ENCODE results near the gene LEMD2. TPM values are rescaled to one million over a fixed set of nuclear protein-coding genes. Genes with fewer than 3 reads are reported as not detected.
A peak's percentile ranks its signal among the peaks of the same experiment; 100 is the strongest.

Gene LEMD2
- polyA plus RNA-seq, 6 donors from 2014 or later: 15.4 to 51.3 (median 27.9) TPM

DNA sequence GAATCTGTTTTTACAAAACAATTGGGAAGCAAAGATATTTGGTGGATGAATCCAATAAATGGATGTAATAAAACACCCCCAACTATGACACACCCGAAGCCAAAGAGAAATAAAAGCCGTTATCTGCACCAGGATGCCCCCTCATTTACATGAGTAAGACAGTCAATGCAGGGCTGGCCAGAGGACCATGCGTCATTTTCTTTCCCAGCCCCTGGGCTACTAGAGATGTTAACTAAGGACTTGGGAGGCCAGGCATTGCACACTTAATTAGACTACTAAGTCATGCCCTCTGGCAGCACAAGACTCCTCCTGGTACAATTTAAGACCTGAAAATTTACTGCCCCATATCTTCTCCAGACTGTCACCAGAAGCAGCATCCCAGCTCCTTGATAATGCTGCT is 3.2 kb downstream of the LEMD2 start:
- Mint-ChIP-seq H3K36me3 (peaks cover 7 to 17% of the 10 kb centered on the region in 2 donors), H3K4me1 (peaks cover 58 to 66% (median 65%) of the 10 kb centered on the region in 3 donors), H3K27ac (peak overlapping the region in 3 of 6 donors; percentile 79 to 96 (median 84)), H3K9me3 (peaks cover 0 to 3% (median 0%) of the 10 kb centered on the region in 7 donors), H3K27me3 (no peaks in the 10 kb centered on the region), H3K4me3 (peak overlapping the region in 7 of 8 donors; percentile 15 to 98 (median 51))
- no peak for DNase-seq
- ATAC-seq (ENCODE audit: low read depth in 2 of 2): no peak

GRCh38 chr6:33784787-33785186 is 4.1 kb downstream of the LEMD2 start:
- peak overlapping the region in 2 of 6 donors; percentile 53 to 84 for H3K27ac Mint-ChIP-seq
- peaks cover 7 to 17% of the 10 kb centered on the region in 2 donors for H3K36me3 Mint-ChIP-seq
- ATAC-seq (ENCODE audit: low read depth in 2 of 2) (no peak), DNase-seq (no peak)
- peaks cover 53 to 62% (median 60%) of the 10 kb centered on the region in 3 donors for H3K4me1 Mint-ChIP-seq
- no peaks in the 10 kb centered on the region for H3K27me3 Mint-ChIP-seq
- peaks cover 0 to 3% (median 0%) of the 10 kb centered on the region in 7 donors for H3K9me3 Mint-ChIP-seq
- H3K4me3 Mint-ChIP-seq: peak overlapping the region in 3 of 8 donors; percentile 12 to 34 (median 21)

GRCh38 chr6:33783781-33784520 is 5.0 kb downstream of the LEMD2 start:
- ATAC-seq (ENCODE audit: low read depth in 2 of 2): no peak
- H3K4me3 Mint-ChIP-seq: peak overlapping the region in 2 of 8 donors; percentile 57 to 77
- H3K27ac Mint-ChIP-seq: peak overlapping the region in 1 of 6 donors; percentile 77
- no peaks in the 10 kb centered on the region for H3K9me3 Mint-ChIP-seq
- no peaks in the 10 kb centered on the region for H3K27me3 Mint-ChIP-seq
- peaks cover 7 to 17% of the 10 kb centered on the region in 2 donors for H3K36me3 Mint-ChIP-seq
- DNase-seq: no peak
- peaks cover 44 to 54% (median 52%) of the 10 kb centered on the region in 3 donors for H3K4me1 Mint-ChIP-seq

DNA sequence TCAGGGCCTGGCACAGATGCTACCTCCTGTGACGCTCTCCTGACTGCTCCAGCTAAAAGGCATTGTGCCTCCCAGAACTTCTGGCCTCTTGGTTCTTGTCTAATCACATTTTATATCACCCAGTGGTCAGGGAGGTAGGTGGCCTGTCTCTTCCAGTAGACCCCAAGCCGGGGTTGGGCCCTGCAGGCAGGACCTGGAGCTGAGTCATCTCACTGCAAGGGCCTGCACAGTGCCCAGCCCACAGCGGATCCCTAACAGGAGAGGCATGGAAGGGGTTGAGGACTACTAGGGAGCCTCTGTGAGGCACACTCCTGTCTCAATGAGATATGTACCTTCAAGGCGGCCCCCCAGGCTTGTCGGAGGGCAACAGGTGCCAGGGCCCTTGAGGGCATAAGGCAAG is 6.4 kb downstream of the LEMD2 start:
- no peaks in the 10 kb centered on the region for H3K27me3 Mint-ChIP-seq
- no peaks in the 10 kb centered on the region for H3K9me3 Mint-ChIP-seq
- H3K4me3 Mint-ChIP-seq: no peak overlapping the region
- DNase-seq (no peak), ATAC-seq (ENCODE audit: low read depth in 2 of 2) (no peak)
- H3K27ac Mint-ChIP-seq: peak overlapping the region in 3 of 6 donors; percentile 38 to 51 (median 47)
- peaks cover 37 to 49% (median 45%) of the 10 kb centered on the region in 3 donors for H3K4me1 Mint-ChIP-seq
- peaks cover 7 to 17% of the 10 kb centered on the region in 2 donors for H3K36me3 Mint-ChIP-seq

GRCh38 chr6:33781131-33781975 is 7.6 kb downstream of the LEMD2 start:
- Mint-ChIP-seq H3K27ac (no peak overlapping the region), H3K9me3 (no peaks in the 10 kb centered on the region), H3K36me3 (peaks cover 8 to 17% of the 10 kb centered on the region in 2 donors), H3K27me3 (no peaks in the 10 kb centered on the region), H3K4me1 (peaks cover 27 to 38% (median 33%) of the 10 kb centered on the region in 3 donors), H3K4me3 (no peak overlapping the region)
- no peak for ATAC-seq (ENCODE audit: low read depth in 2 of 2)
- DNase-seq: no peak

GRCh38 chr6:33779895-33780294 is 9.0 kb downstream of the LEMD2 start:
- Mint-ChIP-seq H3K4me1 (peaks cover 16 to 23% (median 21%) of the 10 kb centered on the region in 3 donors), H3K9me3 (no peaks in the 10 kb centered on the region), H3K4me3 (no peak overlapping the region), H3K27ac (no peak overlapping the region), H3K27me3 (no peaks in the 10 kb centered on the region), H3K36me3 (peaks cover 13 to 17% of the 10 kb centered on the region in 2 donors)
- ATAC-seq (ENCODE audit: low read depth in 2 of 2) (no peak), DNase-seq (no peak)

DNA sequence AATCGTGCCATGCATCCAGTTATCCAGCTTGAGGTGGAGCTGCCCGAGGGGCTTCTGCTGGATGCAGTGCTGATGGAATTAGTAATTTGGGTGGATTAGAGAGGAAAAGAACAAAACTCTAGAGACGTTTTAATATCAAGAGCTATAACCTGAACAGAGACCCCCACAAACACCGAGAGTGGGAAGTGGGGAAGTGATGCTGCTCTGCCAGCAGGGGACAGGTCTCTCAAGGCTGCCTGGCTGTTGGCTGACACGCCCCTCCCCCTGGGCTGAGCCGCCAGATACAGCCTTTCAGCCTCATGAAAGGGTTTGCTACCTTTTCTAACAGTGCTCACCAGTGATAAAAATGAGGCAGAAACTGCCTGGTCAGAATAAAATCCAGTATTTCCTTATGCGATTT is 9.6 kb downstream of the LEMD2 start:
- no peaks in the 10 kb centered on the region for H3K27me3 Mint-ChIP-seq
- peaks cover 16 to 17% of the 10 kb centered on the region in 2 donors for H3K36me3 Mint-ChIP-seq
- H3K4me3 Mint-ChIP-seq: no peak overlapping the region
- peaks cover 11 to 18% (median 16%) of the 10 kb centered on the region in 3 donors for H3K4me1 Mint-ChIP-seq
- H3K9me3 Mint-ChIP-seq: no peaks in the 10 kb centered on the region
- ATAC-seq (ENCODE audit: low read depth in 2 of 2) (no peak), DNase-seq (no peak)
- no peak overlapping the region for H3K27ac Mint-ChIP-seq

DNA sequence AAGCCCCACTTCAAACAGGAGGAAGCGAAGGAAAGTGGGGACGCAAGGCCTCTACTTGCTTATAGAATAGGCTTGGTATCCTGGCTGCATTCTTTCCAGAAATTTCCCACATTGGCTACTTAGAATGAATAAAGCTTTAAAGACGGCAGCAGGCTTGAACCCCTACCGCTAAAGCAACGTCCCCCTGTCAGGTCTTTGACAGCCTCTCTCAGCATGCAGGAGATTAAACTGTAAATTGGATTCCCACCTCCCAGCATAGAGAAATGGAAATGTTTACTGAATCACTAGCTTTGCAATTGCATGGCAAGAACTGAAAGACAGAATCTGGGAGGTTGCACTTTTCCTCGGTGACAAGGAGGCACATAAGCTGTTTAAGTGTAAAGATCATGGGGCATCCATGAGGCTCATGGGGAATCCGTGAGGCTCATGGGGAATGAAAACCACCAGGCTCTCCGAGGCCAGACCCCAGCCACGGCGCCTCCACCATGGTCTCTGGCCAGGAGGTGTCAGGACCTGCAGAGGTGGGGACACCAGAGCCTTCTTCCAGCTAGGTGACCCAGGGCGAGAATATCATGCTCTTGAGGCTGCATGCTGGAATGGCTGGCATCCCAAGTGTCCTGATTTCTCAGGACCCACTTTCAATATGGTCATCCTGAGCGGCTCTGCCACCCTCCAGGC is 10.3 kb downstream of the LEMD2 start:
- Mint-ChIP-seq H3K36me3 (peaks cover 16 to 17% of the 10 kb centered on the region in 2 donors), H3K27ac (peak overlapping the region in 1 of 6 donors; percentile 15)
- no peak for DNase-seq

GRCh38 chr6:33777398-33778388 is 11.2 kb downstream of the LEMD2 start:
- peak overlapping the region in 1 of 8 donors; percentile 47 for H3K4me3 Mint-ChIP-seq
- H3K4me1 Mint-ChIP-seq: peaks cover 7 to 11% (median 8%) of the 10 kb centered on the region in 3 donors
- DNase-seq (no peak), ATAC-seq (ENCODE audit: low read depth in 2 of 2) (no peak)
- H3K36me3 Mint-ChIP-seq: peaks cover 15 to 16% of the 10 kb centered on the region in 2 donors
- no peaks in the 10 kb centered on the region for H3K9me3 Mint-ChIP-seq
- H3K27me3 Mint-ChIP-seq: no peaks in the 10 kb centered on the region
- no peak overlapping the region for H3K27ac Mint-ChIP-seq

More for the DNA sequence above, 10.3 kb downstream of the LEMD2 start:
- Mint-ChIP-seq H3K27me3 (no peaks in the 10 kb centered on the region), H3K4me1 (peaks cover 11 to 12% (median 11%) of the 10 kb centered on the region in 3 donors), H3K9me3 (no peaks in the 10 kb centered on the region), H3K4me3 (no peak overlapping the region)
- ATAC-seq (ENCODE audit: low read depth in 2 of 2): no peak

DNA sequence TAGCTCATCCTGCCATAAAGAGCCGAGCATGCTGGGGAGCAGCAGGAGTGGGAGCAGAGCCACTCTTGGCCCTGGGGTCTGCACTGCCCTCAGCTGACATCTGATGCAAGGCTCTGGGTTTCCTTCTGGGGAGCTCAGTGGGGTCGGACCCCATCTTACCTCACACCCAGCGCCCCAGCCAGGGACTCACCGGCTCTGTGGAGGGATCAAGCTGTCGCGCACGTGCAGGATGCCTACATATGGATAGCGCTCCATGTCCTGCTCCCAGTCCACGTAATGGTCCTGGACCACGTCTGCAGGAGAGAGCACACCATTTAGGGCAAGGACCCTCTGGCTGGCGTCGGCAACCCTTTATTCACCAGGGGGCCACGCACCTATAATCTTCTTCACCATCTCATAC is 12.2 kb downstream of the LEMD2 start:
- ATAC-seq (ENCODE audit: low read depth in 2 of 2): no peak
- Mint-ChIP-seq H3K27ac (no peak overlapping the region), H3K27me3 (no peaks in the 10 kb centered on the region), H3K36me3 (peaks cover 8 to 10% of the 10 kb centered on the region in 2 donors), H3K4me3 (no peak overlapping the region), H3K4me1 (peaks cover 0 to 10% (median 6%) of the 10 kb centered on the region in 3 donors), H3K9me3 (no peaks in the 10 kb centered on the region)
- DNase-seq: no peak

DNA sequence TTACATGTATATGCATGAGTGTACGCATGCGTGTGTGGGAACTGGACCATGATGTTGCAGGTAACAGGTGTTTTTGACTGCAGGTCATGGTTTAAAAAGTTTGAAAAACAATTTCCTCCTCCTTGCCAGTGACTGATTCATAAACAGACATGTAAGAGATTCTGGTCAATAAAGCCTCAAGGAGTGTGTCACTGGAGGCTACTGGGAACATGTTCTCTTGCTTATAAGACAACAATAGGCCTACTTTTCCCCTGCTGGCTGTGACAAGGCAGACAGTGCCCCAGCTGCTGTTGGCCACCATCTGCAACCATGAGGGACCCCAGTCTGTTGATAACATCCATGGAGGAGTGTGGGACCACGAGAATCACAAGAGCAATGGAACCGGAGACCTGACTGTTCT is 12.7 kb downstream of the LEMD2 start:
- H3K27me3 Mint-ChIP-seq: no peaks in the 10 kb centered on the region
- no peaks in the 10 kb centered on the region for H3K9me3 Mint-ChIP-seq
- peak overlapping the region in 1 of 6 donors; percentile 75 for H3K27ac Mint-ChIP-seq
- ATAC-seq (ENCODE audit: low read depth in 2 of 2) (no peak), DNase-seq (no peak)
- peaks cover 2 to 12% (median 7%) of the 10 kb centered on the region in 3 donors for H3K4me1 Mint-ChIP-seq
- peaks cover 8 to 10% of the 10 kb centered on the region in 2 donors for H3K36me3 Mint-ChIP-seq
- no peak overlapping the region for H3K4me3 Mint-ChIP-seq

GRCh38 chr6:33774774-33775173 is 14.2 kb downstream of the LEMD2 start:
- Mint-ChIP-seq H3K4me3 (no peak overlapping the region), H3K9me3 (no peaks in the 10 kb centered on the region), H3K4me1 (peaks cover 6 to 12% (median 9%) of the 10 kb centered on the region in 3 donors), H3K27me3 (no peaks in the 10 kb centered on the region), H3K27ac (peak overlapping the region in 1 of 6 donors; percentile 52), H3K36me3 (peaks cover 8 to 10% of the 10 kb centered on the region in 2 donors)
- ATAC-seq (ENCODE audit: low read depth in 2 of 2) (no peak), DNase-seq (no peak)
